HG03439 (cell line): ENCODE measurements around the gene RGMA.
"Not testable (repeated sequence)": the region's sequence is repeated elsewhere in the genome, so short reads cannot be mapped to it uniquely, and the experiment has no call there.

Experiments
- ATAC-seq: cut with Tn5 transposase; IDR thresholded peaks from one replicate; pipeline ENCODE4 v1.9.1; 2021; ENCODE audit warnings: mild to moderate bottlenecking, moderate library complexity; ENCODE audit not compliant: unreplicated experiment

RGMA gene

DNA sequence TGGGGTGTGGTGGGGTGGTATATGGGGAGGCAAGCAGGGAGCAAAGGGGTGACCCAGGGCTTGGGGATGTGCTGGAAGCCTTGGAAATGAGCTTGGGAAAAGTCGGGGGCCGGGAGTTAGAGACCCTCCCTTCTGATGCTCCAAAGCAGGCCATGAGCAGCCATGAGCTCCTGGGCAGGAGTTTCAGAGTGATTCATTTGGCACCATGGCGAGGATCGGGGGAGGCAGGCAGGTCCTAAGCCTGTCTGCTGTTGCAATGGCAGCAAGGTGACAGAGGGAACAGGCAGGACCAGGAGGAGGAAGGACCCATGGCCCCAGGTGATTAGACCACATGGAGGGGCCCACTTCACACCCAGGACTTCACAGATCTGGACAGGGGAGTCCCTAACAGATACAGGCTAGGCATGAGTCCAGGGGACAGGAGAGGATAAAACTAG is 21.3 kb downstream of the RGMA start:
- ATAC-seq, result no peak

DNA sequence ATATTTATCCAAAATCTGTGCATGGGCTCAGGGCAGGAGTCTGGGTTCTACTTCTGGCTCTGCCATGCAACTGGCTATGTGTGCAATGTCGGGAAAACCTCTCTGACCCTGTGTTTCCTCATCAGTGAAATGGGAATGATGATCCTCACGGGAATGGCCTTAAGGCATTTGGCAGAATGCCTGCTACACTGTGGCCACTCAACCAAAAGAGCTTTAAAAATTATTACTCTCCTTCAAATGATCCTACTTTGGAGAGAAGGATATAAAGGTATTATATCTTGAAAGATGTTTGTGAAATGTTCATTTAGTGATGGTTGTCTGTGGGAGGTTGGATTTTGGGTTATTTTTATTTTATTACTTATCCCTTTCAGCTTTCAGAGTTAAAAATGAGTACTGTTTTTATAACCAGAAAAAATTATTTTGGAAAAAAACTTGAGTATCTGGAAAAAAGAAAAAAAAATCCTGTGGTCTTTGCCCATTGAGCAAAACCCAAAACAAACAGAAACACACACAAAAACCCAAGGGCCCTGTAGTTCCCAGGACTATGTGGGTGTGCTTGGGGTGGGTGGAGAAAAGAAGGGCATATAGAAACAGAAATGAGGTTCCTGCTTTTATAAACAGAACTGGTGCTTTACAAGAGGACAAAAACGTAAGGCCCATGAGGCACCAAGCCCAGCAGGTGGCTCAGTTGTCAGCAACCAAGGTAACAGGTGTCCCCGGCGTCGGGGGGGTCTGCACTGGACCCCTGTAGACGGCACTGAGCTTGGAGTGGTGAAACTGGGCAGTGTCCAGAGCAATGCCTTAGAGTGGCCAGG is 22.0 kb downstream of the RGMA start:
- ATAC-seq, result no peak

DNA sequence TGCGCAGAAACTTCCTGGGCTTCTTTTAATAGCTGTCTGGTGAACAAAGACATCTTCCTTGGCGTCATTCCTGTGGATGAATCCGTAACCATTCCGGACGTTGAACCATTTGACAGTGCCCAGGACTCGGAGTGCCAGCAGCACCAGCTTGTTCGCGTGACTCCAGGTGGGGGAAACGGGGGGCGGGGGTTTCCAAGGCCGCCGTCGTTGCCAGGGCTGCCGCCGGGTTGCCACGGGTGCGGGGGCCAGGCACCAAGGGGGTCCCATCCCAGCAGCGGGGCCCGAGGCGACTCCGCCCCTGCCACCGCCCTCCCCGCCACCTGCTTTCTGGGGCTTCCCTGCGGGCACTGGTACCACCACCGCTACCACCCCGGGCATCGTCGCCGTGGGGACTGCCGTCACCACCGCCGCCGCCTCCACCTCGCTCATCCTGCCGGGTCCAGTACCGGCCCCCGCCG is 22.8 kb downstream of the RGMA start:
- ATAC-seq, result no peak

DNA sequence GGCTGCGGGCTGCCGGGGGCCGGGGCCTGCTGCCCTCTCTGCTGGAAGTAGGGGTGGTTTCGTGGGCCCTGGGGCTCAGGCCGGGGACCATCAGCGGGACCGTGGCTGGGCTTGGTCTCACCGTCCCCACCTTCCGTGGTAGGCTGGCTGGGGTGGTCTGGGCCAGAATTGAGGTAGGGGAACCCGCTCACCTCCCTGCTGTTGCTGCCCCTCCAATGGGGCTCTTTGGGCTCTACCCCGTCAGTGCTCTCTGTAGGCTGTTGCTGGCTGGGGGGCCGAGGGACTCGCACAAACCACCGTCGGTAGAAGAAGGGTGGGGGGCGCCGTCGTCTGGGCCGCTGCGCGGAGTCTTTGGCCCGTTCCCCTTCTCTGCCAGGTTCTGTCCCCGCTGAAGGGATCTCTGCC is 23.4 kb downstream of the RGMA start:
- no peak for ATAC-seq

DNA sequence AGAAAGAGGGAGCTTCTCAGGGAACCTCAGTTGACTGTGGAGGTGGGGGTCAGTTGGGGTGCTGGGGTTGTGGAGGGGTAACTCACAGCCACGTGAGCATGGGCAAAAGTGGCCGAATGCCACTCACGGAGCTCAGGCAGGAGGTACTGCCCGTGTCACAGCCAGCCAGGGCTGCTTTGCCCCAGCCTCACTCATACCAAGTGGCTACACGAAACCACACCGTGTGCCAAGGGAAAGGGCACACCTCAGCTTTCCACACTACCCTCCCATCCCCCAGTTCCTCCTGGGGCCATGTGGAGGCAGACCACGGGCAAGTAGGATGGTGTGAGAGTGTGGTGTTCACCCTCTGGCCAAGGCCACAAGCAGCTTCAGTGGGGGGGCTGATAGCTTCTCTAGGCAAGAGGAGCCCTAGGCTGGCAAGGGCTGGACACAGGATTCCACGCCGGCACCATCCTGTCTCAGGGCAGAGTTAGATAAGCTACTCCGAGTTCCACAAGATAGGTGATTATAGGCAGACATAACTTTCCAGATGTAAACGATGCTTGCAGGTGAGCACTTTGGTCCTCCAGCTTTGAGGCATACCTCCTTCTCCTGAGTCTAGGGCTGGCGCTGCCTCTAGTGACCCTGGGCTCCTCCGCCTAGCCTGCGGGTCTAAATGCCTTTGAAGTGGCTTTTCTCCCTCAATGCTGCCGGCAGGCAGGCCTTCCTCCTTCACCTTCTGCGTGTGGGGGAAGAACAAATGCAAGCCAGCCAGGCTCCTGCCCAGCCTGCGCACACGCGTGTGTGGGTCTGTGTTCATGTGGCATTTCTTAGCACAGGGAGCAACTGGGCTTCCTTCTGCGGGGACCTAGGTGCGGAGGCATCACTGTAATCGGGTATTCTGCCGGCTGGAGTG is 25.0 kb downstream of the RGMA start:
- no peak for ATAC-seq

DNA sequence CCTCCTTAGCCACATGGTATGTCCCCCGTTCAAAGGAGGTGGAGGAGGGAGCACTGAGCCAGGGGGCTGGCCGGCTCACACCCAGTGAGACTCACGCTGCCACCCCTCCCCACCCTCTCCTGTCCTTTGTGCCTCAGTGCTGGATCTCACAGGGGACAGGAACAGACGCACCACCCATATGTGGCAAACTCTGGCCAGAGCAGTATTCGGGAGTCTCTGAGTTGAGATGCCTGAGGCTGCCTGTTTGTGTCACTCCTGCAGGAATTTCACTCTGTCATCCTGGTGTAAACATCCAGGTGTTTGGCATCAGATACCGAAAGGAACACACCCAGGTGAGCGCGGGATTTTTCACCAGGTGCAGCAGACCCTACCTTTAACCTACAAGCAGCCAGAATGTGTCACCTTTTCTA is 25.7 kb downstream of the RGMA start:
- no peak for ATAC-seq

DNA sequence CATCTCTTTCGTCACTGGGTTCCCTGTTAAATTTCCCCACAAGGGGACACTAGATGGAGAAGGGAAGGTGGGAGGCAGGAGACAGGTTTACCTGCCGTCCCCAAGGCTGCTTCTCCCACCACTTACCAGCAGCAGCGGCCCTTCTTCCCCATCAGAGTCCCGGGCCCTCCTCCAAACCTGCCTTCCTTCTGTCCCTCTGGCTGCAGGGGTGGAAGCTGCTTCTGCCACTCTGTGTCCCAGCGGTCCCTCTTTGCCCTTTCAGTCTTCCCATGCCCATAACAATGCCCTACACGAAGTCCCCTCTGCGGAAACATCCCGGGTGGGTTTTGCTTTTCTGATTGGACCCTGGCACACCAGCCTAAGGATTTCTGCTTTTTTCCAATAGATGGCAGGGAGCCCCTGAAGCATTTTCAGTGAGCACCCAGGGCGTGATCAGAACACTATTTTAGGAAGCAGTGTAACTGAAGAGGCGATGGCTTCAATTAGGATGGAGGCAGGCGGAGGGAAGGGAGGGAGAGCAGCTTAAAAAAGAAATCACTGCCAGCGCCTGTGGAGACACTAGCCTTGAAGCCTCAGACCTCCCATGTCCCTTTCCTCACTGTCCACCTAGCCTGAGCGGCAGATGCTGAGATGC is 26.3 kb downstream of the RGMA start:
- ATAC-seq, result not testable (repeated sequence)

DNA sequence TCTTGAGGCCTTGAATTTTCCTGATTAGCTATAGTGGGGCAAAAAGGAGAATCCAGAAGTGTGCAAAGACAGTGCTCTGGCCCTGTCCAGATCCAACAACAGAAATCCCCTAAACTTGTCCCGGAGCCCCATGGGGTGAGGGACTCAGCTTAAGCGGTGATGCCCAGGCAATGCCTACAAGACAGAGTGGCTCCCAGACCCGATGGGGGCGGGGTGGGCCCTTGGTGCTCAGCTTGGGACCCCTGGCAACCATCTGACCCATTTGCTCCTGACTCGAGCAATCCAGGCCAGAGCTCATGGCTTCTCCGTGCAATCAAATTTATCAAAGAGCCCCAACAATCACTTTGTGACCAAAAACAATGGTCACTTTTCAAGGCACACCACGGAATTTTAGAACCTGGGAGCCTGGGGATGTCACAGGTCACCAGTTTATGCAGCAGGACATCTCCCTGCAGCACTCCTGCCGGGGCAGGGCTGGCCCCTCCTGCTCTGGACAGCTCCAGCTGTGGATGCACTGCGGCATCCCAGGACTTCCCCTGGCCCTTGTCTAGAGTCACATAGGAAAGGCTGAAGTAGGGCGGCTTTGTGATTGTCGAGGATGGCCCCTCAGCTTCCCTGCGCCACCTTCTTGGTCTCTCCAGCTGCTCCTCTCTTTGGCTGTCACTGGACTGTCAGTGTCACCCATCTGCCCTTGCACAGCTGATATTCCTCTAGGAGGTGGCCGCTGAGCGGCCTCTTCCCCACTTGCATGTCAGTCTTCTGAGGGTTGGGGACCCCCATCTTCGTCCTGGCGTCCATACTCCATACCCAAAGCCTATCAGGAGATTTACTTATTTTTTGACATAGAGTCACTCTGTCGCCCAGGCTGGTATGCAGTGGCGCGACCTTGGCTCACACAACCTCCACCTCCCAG is 28.4 kb downstream of the RGMA start:
- no peak for ATAC-seq

DNA sequence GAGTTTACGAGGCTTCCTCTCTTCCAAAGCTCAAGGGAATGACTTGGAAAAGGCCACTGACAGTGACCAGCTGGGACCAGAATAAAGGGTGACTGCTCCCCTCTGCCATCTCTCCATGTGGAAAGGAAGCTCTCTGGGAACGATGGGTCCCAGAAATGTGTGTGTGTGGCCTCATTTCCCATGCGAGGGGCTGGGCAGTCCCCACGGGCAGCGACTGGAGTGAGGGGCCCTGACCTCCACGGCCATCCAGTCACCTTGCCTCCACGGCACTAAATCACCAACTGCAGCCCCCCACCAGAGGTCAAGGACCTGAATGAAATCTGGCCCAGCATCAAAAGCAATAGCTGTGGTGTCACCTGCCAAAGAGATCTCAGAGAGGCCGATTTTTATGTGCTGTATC is 29.6 kb downstream of the RGMA start:
- ATAC-seq, result no peak

DNA sequence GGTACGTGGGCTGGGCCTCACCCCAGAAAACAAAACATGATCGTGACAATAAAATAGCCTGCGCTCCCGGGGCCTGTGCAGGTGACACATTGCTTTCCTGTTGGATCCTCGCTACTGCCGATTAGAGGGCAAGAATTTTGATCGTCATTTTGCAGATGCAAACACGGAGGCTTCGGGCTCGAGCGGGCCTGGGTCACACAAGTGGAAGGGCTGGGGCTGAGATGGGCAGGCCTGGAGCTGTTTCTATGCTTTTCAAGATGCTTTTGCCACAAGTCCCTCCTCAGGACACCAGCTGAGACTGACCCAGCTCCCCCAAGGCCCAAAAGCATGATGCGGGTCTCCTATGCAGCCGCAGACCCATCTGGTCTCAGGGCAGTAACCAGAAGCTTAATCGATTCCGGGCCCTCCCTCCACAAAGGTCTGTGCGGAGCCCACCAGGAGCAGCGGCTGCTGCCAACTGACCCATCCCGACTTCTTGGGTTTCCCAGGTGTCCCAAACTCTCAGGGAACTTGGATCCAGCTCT is 30.0 kb downstream of the RGMA start:
- ATAC-seq, result no peak

DNA sequence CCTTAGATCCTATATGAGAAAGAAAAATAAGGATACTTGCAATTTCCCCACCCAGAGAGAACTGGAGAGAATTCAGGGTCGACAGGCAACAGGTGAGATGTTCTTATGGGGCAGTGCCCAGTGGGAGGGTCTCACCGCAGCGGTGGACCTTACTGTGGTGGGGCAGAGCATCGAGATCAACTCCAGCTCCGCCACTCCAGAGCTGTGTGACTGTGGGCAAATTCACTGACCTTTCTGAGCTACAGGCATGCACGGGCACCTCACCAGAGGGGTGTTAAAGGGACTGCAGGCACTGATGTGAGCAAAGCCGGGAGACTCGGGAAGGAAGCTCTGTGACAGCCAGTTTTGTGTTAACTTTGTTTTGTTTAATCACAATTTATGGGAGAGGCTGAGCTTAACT is 30.9 kb downstream of the RGMA start:
- ATAC-seq, result no peak

DNA sequence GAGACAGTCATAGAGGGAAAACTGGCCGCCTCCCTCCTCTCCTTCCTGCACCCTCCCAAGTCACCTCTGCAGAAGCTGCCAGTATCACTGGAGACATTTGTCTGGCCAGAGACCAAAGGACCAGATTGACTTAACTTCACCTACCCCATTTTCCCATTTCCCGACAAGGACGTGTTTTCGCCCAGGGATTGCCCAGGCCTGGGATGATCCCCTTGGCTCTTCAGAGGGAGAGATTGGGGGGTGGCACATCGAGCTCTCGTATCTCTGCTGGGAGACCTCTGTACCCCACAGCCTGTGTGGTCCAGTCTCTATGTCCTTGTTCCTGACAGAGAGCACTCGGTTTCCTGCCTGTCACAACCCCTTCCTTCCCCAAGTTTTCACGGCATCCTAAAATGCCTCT is 31.4 kb downstream of the RGMA start:
- ATAC-seq, result no peak

DNA sequence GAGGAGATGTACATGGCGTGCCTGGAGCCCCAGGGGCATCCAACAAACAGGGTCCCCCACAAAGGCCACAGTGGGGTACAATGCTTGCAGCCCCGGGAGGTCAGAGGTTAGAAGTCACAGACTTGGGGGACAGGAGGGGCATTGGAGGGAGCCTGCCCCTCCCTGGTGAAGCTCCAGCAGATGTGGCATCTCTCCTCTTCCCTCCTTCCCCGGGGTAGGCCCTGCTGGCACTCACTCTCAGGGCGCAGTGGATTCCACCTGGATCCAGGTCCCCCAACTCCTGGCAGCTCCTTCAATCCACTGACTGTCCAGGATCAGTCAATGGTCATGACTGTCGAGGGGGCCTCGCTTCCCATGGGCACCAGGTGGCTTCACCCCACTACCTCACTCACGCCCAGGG is 32.2 kb downstream of the RGMA start:
- no peak for ATAC-seq

DNA sequence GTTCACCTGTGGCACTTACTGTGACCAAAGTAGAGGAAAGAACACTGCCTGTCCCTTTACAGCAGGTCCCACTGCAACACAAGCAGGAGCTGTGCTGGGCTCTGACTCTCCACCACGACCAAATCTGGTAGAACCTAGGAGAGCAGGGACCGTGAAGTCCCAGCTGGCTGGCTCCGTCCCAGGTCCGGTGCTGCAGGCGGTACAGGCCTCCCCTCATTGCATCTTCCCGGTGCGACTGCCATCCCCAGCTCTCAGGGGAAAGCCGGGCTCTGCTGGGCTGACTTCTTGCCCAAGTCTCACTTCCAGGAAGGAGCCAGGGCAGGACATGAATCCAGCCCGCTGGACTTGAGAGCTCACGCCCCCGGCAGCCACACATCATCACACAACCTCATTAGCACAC is 33.8 kb downstream of the RGMA start:
- ATAC-seq, result no peak

DNA sequence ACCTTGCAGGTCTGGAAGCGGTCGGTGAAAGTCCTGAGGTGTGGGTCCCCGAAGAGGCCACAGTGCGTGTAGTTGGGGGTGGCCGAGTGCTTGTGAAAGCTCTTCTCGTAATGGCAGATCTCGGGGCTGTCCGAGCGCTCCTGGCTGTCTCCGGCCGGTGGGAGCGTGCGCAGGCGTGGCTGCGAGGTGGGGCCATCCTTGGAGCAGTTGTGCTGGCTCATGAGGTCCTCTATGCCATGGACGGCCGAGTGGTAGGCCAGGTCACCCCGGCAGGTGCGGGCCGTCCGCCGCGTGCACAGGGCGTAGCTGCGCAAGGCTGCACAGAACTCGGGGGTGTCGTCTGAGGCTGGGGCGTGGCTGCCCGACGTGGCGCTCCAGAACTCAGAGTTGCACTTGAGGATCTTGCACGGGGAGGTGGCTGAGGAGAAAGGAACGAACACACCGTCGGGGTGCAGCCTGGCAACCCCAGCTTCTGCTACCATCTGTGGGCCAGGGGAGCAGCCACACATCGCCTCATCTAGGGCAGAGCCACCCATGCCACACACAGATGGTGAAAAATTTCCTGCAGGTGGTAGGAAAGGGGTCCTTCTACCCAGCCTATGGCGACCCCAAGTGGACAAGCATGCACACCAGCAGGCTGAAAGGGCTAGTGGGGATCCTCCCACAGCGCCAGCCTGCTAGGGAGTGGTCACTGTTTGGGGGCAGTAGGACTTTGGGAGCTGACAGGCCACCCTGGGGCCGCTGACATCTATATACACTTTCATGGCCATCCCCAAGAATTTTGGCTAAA is 36.7 kb downstream of the RGMA start:
- no peak for ATAC-seq

DNA sequence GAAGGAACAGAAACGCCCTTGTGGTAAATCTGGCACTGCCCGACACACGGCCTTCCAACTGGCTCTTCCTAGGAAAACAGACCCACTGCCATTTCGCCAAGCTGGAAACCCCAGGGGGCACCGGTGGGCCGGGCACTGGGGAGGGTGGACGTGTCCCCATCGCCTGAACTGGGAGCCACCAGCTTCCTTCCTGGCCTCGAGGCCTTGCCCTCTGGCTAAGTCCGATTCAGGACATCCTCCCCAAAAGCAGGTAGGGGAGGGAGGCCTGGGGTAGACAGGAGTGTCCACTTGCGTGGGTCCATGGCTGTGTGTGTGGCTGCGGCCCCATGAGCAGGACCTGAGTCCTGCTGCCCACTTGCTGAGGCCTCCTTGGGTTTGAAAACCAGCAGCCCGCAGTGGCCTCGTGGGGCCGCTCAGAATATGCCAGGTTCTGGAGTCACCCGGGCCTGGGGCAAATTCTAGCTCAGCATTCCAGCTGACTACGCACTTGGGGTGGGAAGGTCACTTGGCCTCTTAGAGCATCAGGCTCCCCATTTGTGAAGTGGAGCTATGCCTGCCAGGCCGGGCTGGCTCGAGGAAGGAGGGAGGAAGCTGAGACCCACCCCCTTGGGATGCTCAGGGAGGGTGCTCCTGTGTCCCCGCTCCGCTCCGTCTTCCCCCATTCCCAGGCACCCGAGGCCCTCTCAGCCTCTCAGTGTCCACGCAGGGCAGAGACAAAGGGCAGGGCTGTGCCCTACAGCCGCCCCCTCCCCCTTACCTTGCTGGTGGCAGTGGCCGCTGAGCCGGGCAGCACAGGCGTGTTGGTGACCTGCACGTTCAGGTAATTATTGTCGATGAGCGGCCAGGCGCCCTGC is 37.5 kb downstream of the RGMA start:
- no peak for ATAC-seq

DNA sequence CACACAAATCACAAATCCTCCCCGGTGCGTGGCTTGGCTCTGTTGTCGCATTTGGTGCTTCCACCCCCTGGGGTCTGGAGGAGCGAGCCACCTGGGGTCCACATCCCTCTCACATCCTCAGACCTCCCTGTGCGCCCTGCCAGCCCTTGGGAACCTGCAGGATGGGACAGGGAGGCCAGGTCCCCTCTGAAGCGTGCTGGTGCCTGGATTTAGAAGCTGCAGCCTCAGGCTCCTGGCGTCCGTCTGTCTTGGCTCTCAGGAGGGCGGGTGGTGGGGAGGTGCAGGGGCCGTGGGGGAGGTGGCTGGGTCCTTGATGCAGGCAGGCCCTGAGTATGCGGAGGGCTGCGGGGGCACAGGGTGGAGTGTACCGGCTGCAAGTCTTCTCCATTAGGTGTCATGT is 38.4 kb downstream of the RGMA start:
- ATAC-seq, result no peak

DNA sequence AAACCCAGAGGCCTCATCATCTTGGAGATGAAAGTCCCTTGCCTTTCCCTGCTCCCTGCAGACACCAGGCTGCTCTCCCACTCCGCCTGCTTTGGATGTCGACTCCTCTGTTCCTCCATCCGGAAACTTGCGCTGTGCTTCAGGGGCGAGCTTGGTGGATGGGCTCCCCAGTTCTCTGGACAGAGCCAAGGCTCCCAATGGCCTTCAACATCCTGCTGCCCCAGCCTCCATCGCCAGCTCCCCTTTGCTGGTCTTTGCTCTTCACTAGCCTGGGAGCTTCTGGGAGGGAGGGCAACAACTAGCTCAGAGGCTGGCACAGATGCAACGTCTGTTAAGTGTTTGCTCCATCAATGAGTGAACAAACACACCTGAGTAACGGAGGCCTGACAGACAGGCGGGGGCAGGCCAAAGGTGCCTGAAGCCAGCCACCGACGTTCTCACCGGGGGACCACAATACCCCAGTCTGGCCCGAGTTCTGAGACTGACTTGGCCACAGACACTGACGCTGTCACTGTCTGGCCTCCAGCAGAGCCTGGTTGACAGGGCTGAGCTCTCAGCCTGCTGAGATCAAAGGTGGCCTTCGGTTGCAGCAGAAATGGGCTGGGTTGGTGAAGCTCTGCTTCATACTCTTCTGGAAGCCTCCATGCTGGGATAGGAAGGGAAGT is 39.0 kb downstream of the RGMA start:
- no peak for ATAC-seq
